Choroid plexus epithelial cell (primary cell): ENCODE measurements around the gene MAP4K2.

Experiments used
- DNase-seq: peaks from one replicate; pipeline ENCODE4 v3.0.0-alpha.2; 2010; ENCODE audit warnings: low read depth
- H3K4me3 ChIP-seq: 2 replicates; pipeline ENCODE4 v1.5.1; 2011; ENCODE audit warnings: low read depth, mild to moderate bottlenecking, control low read depth, low read length, moderate library complexity
- TF ChIP-seq, protein P1 (sequence below): conservative IDR thresholded peaks from 2 replicates; pipeline ENCODE4 v1.5.1; 2011; ENCODE audit warnings: low read depth, mild to moderate bottlenecking, control low read depth, inconsistent platforms, low read length, moderate library complexity

Gene MAP4K2

DNA sequence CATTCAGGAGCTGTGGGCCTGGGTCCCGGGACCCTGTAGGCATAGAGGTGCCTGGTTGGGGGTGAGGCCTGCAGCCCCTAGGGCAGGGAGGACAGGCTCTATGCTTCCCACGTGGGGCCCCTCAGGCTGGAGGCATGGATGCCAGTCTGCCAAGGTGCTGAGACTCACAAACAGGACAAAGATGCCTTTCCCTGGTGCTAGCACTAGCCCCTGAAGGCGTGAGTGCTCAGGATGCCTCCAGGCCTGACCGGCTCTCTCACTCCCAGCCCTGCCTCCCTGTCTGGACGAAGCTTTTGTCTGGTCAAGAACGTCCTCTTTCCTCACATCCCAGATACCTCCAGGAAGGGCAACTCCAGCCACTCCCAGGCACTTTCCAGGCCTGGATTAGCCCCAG is 39.3 kb upstream of the MAP4K2 start:
- TF ChIP-seq, protein P1, sequence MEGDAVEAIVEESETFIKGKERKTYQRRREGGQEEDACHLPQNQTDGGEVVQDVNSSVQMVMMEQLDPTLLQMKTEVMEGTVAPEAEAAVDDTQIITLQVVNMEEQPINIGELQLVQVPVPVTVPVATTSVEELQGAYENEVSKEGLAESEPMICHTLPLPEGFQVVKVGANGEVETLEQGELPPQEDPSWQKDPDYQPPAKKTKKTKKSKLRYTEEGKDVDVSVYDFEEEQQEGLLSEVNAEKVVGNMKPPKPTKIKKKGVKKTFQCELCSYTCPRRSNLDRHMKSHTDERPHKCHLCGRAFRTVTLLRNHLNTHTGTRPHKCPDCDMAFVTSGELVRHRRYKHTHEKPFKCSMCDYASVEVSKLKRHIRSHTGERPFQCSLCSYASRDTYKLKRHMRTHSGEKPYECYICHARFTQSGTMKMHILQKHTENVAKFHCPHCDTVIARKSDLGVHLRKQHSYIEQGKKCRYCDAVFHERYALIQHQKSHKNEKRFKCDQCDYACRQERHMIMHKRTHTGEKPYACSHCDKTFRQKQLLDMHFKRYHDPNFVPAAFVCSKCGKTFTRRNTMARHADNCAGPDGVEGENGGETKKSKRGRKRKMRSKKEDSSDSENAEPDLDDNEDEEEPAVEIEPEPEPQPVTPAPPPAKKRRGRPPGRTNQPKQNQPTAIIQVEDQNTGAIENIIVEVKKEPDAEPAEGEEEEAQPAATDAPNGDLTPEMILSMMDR, result no peak
- H3K4me3 ChIP-seq, result no peak overlapping the region
- no peak for DNase-seq

DNA sequence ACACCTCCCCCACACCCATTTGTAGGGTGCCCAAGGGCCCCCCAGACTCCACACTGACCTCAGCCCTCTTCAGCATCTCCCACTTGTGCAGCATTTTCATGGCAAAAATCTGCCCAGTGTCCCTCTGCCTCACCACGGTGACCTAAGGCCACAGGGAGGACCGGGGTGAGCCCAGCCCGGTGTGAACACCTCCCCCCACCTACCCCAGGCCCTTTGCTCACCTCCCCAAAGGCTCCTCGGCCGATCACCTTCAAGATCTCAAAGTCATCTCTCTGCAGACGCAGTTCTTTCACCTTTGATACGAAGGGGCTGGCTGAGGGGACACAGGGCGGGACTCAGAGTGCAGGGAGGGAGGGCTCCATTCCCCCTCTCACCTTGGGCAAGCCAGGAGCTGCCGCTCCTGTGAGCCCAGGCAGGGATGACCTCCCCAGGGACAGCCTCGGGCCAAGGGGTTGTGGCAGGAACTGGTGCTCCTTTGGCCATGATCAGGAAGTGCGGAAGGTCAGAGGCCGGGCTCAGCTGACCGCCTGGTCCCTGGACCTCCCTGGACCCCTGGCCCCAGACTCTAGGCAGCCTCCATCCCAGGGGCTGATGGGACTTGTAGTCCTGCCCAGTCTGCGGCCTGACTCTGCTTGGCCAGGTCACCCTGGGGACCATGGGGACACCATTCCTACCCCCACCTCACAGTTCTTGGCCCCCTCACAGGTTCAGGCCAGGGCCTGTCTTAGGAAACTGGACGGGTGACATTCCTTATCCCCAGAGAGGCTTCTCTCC is 38.8 kb upstream of the MAP4K2 start:
- no peak overlapping the region for H3K4me3 ChIP-seq
- no peak for DNase-seq
- TF ChIP-seq, protein P1, result no peak

DNA sequence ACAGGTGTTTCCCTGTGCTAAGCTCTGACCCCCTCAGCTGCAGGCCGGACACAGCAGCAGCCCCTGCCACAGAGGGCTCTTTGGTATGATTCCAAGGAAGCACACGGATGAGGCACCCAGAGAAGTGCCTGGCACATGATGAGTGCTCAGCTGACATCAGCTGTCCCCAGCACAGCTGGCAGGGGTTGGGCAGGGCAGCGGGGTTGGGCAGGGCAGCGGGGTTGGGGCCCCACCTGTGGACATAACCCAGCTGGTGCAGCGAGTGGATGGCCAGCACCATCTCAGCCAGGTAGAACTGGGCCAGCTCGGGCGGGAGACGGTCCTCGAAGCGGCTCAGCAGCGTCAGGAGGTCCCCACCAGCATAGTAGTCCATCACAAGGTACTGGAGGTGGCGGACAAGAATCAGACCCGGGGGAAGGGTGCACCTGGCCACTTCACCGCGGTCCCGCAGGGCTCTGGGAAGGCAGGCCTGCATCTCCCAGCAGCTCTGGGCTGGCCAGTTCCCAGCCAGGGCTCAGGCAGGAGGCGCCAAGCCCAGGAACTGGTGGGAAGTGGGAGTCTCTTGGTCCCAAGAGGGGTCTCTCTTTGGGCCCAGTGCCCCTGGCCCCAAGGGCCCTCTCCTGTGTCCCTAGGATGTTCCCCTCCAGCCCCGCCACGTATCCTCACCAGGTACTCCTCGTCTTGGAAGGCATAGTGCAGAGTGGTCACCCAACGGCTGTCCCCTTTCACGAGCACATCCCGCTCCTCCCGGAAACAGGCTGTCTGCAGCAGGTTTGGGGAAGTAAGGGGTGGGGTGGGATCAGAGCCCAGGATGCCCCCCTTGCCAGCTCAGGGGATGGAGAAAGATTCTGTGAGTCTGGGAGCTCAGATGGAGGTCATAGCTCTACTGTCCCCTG is 37.1 kb upstream of the MAP4K2 start:
- TF ChIP-seq, protein P1, result no peak
- DNase-seq, result no peak
- H3K4me3 ChIP-seq, result no peak overlapping the region

DNA sequence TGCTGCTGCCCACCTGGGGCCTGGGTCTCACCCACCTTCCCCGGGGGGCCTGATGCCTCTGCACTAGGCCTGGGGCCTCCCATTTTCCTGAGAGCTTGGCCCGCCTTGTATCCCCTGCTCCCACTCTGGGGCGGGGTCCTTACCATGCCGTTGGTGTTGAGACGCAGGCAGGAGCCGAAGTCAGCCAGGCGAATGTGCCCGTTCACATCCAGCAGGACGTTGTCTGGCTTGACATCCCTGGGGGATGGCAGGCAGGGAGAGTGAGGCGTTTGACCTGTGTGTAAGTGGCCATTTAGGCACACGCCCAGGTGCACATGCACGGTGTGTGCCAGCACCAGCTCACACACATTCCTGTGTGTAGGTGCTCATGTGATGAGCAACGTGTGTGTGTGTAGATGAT is 36.3 kb upstream of the MAP4K2 start:
- DNase-seq, result no peak

DNA sequence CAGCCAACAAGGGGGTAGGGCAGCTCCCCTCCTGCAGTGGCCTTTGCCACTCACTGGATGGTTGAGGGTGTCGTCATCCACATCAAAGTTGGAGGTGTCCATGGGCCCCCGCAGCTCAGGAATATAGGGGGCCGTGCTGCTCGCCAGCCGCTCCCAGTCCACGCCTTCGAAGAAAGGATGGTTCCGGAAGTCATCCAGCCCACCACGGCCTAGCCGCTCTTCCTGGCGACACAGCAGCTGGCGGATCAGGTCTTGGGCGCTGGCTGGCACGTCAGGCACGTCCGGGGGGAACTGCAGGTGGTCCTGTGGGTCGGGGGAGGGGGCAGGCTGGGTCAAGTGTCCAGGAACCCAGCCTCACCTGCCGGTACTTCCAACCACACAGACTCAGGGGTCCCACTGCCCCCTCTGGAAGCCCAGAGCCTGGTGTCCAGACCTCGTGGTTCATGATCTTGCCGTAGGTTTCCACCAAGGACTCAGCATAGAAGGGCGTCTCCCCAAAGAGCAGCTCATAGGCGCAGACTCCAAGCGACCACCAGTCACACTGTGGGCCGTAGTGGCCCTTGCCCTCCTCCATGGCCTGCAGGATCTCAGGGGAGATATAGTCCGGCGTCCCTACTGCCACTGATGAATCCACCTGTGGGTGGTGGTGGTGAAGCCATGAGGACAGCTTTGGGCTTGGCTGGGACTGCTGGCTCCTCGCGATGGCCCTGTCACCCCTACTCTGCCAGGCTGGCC is 35.8 kb upstream of the MAP4K2 start:
- H3K4me3 ChIP-seq, result no peak overlapping the region
- no peak for DNase-seq
- TF ChIP-seq, protein P1, result no peak

More for the DNA sequence above, 36.3 kb upstream of the MAP4K2 start:
- TF ChIP-seq, protein P1, result no peak
- no peak overlapping the region for H3K4me3 ChIP-seq

DNA sequence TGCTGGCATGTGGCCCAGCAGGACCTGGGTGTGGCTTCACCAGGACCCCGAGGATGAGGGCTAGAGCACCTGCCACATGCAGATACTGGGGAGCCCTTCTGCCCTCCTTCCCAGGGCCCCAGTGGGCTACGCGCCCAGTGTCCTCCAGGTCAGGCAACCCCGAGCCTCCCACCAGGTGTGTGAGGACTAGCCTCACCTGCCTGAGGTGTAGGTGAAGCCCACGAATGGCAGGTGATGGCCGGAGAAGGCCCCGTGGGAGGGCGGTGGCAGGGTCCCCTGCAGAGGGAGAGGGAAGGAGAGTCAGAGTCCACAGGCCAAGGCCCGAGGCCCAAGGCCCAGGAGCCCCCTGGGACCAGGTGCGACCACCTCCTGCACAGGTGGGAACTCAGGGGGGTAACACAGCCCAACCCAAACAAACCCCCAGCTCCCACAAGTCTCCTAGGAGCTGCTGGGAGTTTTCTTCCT is 34.9 kb upstream of the MAP4K2 start:
- TF ChIP-seq, protein P1, result no peak
- no peak for DNase-seq
- H3K4me3 ChIP-seq, result no peak overlapping the region
